Occipital lobe (tissue), 2 donors: Measurements from ENCODE around the gene ASB13. TPM values are rescaled to one million over a fixed set of nuclear protein-coding genes. Genes with fewer than 3 reads are reported as not detected.

Experiments
- DNase-seq: peaks from one replicate; lab custom pipeline; 2025; lab: John Stamatoyannopoulos, UW
- total RNA-seq: library from RNA; depleted of rRNA; stranded (reverse); fragments of >200 nt; gene quantifications from one replicate; pipeline ENCODE4 v1.2.3, GENCODE V29; 2014

ASB13 gene
- total RNA-seq, 1 donor from 2014 or later, result 14.2 TPM

DNA sequence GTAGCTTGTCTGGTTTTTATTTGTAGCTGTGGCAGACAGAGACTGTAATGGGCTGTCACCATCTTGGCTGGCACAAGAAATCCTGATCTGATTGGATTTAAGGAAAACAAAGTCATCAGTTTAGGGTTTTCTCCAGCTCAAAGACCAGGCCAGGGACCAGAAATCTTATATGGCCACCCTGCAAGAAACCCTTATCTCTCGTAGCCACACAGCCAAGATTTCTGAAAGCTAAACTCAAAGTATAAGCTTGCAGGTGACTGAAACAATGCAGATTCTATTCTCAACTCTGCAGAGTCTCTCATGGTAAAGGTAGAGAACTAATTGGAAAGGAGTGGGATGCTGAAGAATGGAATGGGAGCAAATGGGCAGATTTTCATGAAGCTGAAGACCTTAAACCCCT is 3.2 kb upstream of the ASB13 start:
- no peak for DNase-seq

DNA sequence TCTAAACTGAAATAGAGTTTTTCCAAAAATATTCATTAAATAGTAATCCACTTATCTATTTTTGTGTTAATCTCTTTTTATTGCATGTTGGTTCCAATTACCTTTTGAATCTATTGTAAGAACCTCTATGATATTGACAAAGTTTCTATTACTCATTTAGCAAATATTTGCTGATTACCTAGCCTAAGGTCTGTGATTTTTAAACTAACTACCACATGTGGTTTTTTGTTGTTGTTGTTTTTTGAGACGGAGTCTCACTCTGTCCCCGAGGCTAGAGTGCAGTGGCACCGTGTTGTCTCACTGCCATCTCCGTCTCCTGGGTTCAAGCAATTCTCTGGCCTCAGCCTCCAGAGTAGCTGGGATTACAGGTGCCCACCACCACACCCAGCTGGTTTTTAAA is 2.0 kb upstream of the ASB13 start:
- no peak for DNase-seq

DNA sequence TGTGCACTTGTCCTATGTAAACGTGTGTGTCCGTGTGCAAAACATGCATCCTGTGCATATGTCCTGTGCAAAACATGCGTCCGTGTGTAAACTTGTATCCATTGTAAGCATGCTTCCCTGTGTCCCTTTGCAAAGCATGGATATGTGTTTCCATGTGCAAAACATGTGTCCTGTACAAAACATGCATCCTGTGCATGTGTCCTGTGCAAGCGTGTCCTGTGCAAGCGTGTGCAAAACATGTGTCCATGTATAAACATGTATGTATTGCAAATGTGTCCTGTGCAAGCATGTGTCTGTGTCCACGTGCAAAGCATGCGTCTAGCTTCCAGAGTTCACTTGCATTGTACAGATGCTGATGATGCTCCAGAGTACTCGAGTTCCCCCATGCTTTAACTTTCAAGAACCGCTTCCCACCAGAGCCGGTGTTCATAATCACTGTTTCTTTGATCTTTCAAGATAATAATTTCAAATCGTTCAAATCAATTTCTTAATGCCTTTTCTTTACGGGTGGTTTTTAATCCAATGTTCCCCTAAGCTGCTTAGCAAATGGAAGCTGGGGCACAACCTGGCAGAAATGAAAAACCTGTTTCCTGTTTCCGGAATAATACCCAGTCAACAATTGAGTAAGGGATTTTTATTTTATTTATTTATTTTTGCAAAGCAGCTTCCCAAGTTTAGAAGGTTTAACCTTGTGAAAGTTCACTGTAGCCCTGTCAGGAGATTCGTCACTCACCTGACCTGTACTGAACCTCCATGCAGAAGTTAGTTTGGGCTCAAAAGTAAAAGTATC is 641 bp upstream of the ASB13 start:
- no peak for DNase-seq

DNA sequence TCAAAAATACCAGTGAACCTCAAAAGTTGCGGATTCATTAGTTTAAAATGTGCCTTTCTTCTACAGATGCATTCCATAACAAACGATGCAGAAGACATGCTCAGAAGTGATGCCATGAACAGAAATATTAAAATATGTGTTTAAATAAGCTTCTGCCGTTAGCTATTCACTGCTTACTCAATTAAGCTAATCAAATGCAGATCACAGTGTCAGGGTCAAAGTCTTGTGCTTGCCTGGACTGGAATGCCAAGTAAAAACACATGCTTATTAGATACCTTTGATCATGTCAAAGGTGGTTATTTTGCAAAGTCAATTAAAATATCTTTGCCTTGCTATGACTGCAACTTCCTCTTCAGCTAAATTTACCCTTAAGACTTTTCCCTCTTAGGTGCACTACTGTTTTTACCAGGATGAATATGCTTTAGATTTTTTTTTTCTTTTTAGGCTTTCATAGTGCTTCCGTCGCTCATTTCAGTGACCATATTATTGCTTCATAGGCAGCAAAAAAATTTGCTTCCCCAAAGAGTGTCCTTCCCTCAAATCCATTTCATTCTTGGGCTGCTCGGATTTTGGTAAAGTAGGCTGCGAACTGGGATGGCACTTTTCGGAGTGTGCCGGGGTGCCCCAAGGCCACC is 905 bp downstream of the ASB13 start:
- no peak for DNase-seq

DNA sequence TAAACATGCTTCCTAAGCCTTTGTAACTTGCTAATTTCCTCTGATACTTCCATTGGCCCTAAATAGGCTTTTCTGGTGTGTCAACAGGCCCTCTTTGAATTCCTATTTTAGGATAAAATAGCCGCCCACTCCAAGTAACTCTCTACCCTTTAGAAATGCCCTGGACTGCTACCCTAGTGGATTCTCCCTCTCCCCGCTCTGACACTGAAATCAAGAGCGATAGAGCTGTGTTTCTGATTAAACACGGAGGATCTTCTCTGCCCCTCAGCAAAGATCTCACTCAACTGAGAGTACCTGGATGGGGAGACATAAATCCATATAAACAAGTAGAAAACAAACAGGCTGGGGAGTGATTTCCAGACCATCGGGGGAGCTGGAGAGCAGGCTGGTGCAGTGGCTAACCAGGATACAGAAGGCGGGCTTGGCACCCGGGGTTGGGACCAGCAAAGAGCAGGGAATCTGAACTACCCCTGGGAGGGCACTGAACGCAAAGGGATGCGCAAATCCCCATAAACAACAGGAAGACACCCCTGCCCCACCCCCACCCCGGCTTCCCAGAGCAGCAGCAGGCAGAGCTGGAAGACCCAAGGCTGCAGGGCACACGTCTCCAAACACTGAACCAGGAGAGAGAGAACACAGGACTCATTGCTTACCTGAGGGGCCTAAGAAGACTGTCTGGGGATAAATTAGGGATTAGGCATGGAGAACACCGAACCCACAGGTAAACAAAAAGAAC is 2.5 kb downstream of the ASB13 start:
- no peak for DNase-seq

DNA sequence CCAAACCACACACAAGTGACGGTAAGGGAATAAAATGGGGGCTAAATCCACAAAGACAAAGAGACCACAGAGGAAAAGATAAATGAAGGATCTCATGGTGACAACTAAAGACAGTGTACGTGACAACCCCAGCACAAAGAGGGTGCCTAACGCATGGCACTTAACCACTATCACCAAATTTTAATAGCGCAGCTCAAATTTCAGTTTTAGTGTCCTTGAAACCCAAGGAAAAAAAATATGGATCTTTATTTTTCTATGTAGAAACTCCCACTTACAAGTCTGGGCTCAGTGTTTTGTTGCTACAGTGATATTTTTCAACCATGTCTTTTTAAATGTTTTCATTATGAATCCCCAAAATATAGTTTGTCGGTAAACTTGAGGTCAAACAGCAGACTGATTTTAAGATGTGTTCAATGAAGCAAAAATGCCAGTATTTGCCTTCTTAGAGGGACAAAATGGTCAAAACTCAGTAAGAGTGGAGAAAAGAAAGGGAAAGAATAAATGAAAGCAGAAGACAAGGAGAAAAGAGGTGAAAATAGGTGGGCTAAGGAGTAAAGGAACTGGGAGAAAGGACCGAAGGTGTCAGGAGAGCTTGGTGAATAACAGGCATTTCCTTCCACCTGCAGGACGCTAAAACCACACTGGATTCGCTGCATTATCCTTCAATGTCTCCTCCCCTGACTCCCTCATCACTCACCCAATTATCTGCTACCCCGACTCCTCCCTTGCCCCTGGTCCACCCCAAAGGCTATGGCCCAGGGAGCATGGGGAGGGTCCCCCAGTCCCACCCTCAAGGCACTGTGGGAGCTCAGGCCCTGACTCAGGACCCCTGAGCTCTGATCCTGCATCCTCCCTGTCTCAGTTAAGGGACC is 3.5 kb downstream of the ASB13 start:
- DNase-seq, result no peak

GRCh38 chr10:5661043-5661442 is 5.4 kb downstream of the ASB13 start:
- DNase-seq, result no peak

- no peak for DNase-seq
Measured at GRCh38 chr10:5659702-5660528, 6.5 kb downstream of the ASB13 start.

GRCh38 chr10:5658871-5659618 is 7.3 kb downstream of the ASB13 start:
- DNase-seq, result no peak

- DNase-seq, result no peak
Measured at GRCh38 chr10:5656737-5657579, 9.4 kb downstream of the ASB13 start.

GRCh38 chr10:5655121-5655520 is 11.3 kb downstream of the ASB13 start:
- DNase-seq, result no peak

DNA sequence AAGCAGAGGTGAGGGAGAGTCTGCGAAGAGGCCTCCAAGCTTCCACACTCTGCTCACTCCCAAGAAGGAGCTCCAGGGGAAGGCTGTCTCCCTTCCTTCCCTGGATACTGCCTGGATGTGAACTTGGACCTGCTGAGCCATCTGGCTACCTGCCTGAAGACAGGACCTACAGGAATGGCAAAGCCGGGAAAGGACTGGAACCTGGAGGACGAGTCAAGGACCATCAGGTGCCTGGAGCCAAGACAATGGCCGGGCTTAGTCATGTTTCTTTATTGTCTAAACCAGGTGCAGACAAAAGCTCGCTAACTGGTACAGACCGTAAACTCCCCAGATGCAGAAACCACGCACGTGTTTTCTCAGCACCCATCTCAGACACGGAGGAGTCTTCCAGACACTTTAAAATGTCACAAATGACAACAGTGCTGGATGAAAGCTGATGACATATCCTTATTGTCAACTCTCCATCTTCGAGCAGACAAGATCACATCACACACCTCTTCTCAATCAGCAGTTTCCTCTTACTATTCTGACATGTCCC is 12.1 kb downstream of the ASB13 start:
- DNase-seq, result no peak

GRCh38 chr10:5652746-5653145 is 13.6 kb downstream of the ASB13 start:
- no peak for DNase-seq

- DNase-seq, result no peak
Measured at GRCh38 chr10:5651388-5651764, 15.0 kb downstream of the ASB13 start.

- no peak for DNase-seq
Measured at GRCh38 chr10:5650664-5651387, 15.6 kb downstream of the ASB13 start.

DNA sequence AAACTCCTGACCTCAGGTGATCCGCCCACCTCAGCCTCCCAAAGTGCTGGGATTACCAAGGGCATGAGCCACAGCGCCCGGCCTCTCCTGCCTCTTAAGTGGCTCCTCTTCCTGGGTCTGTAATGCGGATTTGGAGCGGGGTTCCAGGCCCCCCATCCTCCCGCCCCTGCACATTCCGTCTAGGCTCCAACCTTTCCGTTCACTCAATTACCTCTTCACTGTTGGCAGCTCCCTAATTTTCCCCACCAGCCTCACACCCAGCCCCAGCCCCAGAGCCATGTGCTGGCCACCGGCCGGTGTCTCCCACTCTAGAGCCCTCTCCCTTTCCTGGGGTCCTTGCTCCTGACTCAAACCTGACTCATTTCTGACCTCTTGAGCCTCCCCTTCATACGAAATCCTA is 16.6 kb downstream of the ASB13 start:
- no peak for DNase-seq

- no peak for DNase-seq
Measured at GRCh38 chr10:5648494-5649457, 17.6 kb downstream of the ASB13 start.
